OCI-LY3 (cell line): ENCODE data around the gene HBD.

Experiments
- H2AFZ ChIP-seq: fragments of 200-600, 300-600 bp; shearing (Covaris generic); 2 replicates; pipeline ENCODE4 v1.6.0; 2014; ENCODE audit warnings: antibody characterized with exemption, low read depth, low read length
- H3K27ac ChIP-seq: fragments of 200-600, 300-600 bp; sonication (generic); 2 replicates; pipeline ENCODE4 v1.5.1; 2014; ENCODE audit warnings: mild to moderate bottlenecking, low read length, moderate library complexity, mixed read lengths
- H3K27me3 ChIP-seq: fragments of 200-600, 300-600 bp; sonication (generic); 2 replicates; pipeline ENCODE4 v1.6.1; 2014; ENCODE audit warnings: low read depth, low read length, mixed read lengths
- H3K36me3 ChIP-seq: fragments of 200-600, 300-600 bp; sonication (generic); replicated peaks from 2 replicates; pipeline ENCODE3; 2014; ENCODE audit warnings: low read depth, low read length, mixed read lengths
- H3K4me1 ChIP-seq: fragments of 300-600, 200-600 bp; sonication (generic); 2 replicates; pipeline ENCODE4 v1.6.1; 2014; ENCODE audit warnings: low read length, mixed read lengths
- H3K4me2 ChIP-seq: fragments of 200-600, 300-600 bp; sonication (generic); 2 replicates; pipeline ENCODE4 v1.6.1; 2014; ENCODE audit warnings: low read length, mixed read lengths
- H3K4me3 ChIP-seq: fragments of 300-600, 200-600 bp; sonication (generic); 2 replicates; pipeline ENCODE4 v1.5.1; 2014; ENCODE audit warnings: antibody characterized with exemption, mild to moderate bottlenecking, low read length, moderate library complexity
- H3K79me2 ChIP-seq: fragments of 300-600, 200-600 bp; shearing (Covaris generic); 2 replicates; pipeline ENCODE4 v1.6.1; 2014; ENCODE audit warnings: mild to moderate bottlenecking, low read length, mixed read lengths
- H3K9ac ChIP-seq: fragments of 300-600, 200-600 bp; shearing (Covaris generic); 2 replicates; pipeline ENCODE4 v1.6.0; 2014; ENCODE audit warnings: mild to moderate bottlenecking, low read length, moderate library complexity
- H3K9me3 ChIP-seq: fragments of 200-600, 300-600 bp; shearing (Covaris generic); 2 replicates; pipeline ENCODE4 v1.6.1; 2014; ENCODE audit warnings: low read length, mixed read lengths; ENCODE audit not compliant: insufficient read depth
- H4K20me1 ChIP-seq: fragments of 200-600, 300-600 bp; sonication (generic); 2 replicates; pipeline ENCODE4 v1.6.1; 2016; ENCODE audit warnings: low read length, mixed read lengths; ENCODE audit not compliant: insufficient read depth
- CTCF ChIP-seq: fragments of 200-600, 300-600 bp; sonication (generic); IDR thresholded peaks from 2 replicates; pipeline ENCODE4 v1.5.1; 2014; ENCODE audit warnings: antibody characterized with exemption, low read length, low read depth
- EZH2phosphoT487 ChIP-seq: fragments of 200-600 bp; shearing (Covaris generic); IDR thresholded peaks from 2 replicates; pipeline ENCODE4 v1.6.1; 2018; ENCODE audit warnings: antibody characterized with exemption, mixed run types, low read depth

Gene HBD

GRCh38 chr11:5204787-5205186, 29.5 kb downstream of the HBD start:
- Histone ChIP-seq H3K4me3 (no peak overlapping the region), H3K36me3 (no peaks in the 10 kb centered on the region), H3K79me2 (no peaks in the 10 kb centered on the region), H3K27ac (no peak overlapping the region), H3K27me3 (0 out of 2 replicates have a peak, but pooled peaks cover 9% of the 10 kb centered on the region), H3K4me1 (no peaks in the 10 kb centered on the region), H3K9ac (no peak overlapping the region), H4K20me1 (no peaks in the 10 kb centered on the region), H2AFZ (no peak overlapping the region), H3K9me3 (no peaks in the 10 kb centered on the region), H3K4me2 (no peak overlapping the region)
- TF ChIP-seq EZH2phosphoT487 (no peak), CTCF (peak; percentile 67)

GRCh38 chr11:5203366-5203765, 30.9 kb downstream of the HBD start:
- Histone ChIP-seq H3K27ac (no peak overlapping the region), H3K4me3 (no peak overlapping the region), H3K9me3 (no peaks in the 10 kb centered on the region), H3K4me2 (no peak overlapping the region), H3K9ac (no peak overlapping the region), H3K79me2 (no peaks in the 10 kb centered on the region), H2AFZ (no peak overlapping the region), H3K36me3 (no peaks in the 10 kb centered on the region), H3K27me3 (0 out of 2 replicates have a peak, but pooled peaks cover 9% of the 10 kb centered on the region), H4K20me1 (no peaks in the 10 kb centered on the region), H3K4me1 (no peaks in the 10 kb centered on the region)
- no peak for TF ChIP-seq CTCF

GRCh38 chr11:5200582-5200981, 33.7 kb downstream of the HBD start, which contains the start of gene OR51V1:
Gene OR51V1, minus strand, starts transcription at chr11:5200682. Its CDS starts 0 bp downstream, at chr11:5200682.
- H3K9ac ChIP-seq: no peak within 1 kb of the TSS
- no peak within 1 kb of the TSS for H2AFZ ChIP-seq
- no peaks in the 10 kb centered on the region for H3K79me2 ChIP-seq
- no peaks in the 10 kb centered on the region for H4K20me1 ChIP-seq
- H3K27ac ChIP-seq: no peak within 1 kb of the TSS
- TF ChIP-seq CTCF (no peak), EZH2phosphoT487 (no peak)
- H3K4me1 ChIP-seq: no peaks in the 10 kb centered on the region
- H3K27me3 ChIP-seq: 0 out of 2 replicates have a peak, but pooled peaks cover 9% of the 10 kb centered on the region
- no peaks in the 10 kb centered on the region for H3K36me3 ChIP-seq
- H3K9me3 ChIP-seq: no peaks in the 10 kb centered on the region
- H3K4me3 ChIP-seq: no peak within 1 kb of the TSS
- no peak within 1 kb of the TSS for H3K4me2 ChIP-seq

- TF ChIP-seq CTCF: no peak
- no peak for TF ChIP-seq EZH2phosphoT487
- Histone ChIP-seq H3K27ac (no peak overlapping the region), H3K9me3 (no peaks in the 10 kb centered on the region), H3K36me3 (no peaks in the 10 kb centered on the region), H2AFZ (no peak overlapping the region), H4K20me1 (no peaks in the 10 kb centered on the region), H3K27me3 (0 out of 2 replicates have a peak, but pooled peaks cover 9% of the 10 kb centered on the region), H3K4me1 (no peaks in the 10 kb centered on the region), H3K4me3 (no peak overlapping the region), H3K79me2 (no peaks in the 10 kb centered on the region), H3K9ac (no peak overlapping the region), H3K4me2 (no peak overlapping the region)
Measured at GRCh38 chr11:5198285-5198684, 36.0 kb downstream of the HBD start.
